ENCODE results near the gene PSD2.
"Not testable (repeated sequence)": the region's sequence is repeated elsewhere in the genome, so short reads cannot be mapped to it uniquely, and the experiment has no call there.

Gene PSD2

DNA sequence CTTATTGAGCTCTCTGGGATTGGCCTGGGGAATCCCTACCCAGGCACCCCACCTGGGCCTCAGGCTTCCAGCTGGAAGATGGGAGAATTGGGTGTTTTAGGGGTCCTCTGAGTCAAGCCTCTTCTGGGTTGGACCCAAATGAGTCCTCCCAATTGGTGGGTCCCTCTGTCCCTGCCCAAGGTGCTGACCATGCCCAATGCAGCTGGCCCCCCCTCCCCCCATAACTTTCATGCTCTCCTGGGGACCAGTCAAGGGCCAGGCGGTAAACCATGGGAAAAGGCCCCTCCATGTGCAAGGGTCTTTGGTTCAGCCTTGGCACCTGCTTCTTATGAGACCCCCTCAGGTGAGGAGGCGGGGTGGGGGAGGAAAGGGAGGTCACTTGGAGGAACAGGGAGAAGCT is 3.4 kb upstream of the PSD2 start:
- DNase-seq: no peak

DNA sequence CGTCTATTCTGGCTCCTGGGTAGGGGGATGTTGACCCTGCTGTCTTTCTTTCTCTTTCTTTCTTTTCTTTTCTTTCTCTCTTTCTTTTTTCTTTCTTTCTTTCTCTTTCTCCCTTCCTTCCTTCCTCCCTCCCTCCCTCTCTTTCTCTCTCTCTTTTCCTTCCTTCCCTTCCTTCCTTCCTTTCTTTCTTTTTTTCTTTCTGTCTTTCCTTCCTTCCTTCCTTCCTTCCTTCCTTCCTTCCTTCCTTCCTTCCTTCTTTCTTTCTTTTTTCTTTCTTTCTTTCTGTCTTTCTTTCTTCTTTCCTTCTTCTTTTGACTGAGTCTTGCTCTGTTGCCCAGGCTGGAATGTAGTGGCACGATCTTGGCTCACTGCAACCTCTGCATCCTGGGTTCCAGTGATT is 3.0 kb upstream of the PSD2 start:
- not testable (repeated sequence) for DNase-seq

DNA sequence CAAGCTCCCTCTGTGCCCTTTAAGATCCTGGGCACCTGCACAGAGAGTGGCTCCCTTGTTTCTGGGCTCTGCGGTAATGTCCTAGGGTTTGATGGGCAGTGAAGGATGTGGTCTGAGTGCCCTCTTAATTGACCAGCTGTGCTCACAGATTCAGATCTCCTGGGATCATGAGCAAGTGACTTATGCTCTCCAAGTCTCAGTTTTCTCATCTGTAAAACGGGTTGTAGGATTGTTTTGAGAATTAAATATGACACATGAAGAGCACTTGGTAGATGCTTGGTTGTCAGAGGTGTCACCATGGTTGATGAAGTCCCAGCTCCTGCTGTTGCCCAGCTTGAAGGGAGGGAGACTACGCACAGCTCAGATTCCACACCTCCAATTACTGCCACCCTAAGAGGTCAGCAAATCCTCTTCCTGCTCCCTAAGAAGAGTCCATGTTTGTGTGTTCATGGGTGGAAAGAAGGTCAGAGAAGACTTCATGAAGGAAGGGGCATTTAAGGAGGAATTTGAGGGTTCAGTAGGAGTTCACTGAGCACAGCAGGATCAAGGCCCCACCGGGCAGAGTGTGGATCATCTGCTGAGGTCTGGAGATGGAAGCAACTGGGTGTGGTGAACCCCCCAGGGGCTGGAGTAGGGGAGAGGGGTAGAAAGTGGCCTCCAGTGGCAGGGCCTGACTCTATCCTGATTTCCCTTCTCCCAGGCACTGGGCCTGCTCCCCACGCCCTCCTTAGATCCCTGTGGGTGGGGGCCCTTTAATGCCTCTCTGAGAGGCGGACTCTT is 1.4 kb upstream of the PSD2 start:
- DNase-seq: no peak

DNA sequence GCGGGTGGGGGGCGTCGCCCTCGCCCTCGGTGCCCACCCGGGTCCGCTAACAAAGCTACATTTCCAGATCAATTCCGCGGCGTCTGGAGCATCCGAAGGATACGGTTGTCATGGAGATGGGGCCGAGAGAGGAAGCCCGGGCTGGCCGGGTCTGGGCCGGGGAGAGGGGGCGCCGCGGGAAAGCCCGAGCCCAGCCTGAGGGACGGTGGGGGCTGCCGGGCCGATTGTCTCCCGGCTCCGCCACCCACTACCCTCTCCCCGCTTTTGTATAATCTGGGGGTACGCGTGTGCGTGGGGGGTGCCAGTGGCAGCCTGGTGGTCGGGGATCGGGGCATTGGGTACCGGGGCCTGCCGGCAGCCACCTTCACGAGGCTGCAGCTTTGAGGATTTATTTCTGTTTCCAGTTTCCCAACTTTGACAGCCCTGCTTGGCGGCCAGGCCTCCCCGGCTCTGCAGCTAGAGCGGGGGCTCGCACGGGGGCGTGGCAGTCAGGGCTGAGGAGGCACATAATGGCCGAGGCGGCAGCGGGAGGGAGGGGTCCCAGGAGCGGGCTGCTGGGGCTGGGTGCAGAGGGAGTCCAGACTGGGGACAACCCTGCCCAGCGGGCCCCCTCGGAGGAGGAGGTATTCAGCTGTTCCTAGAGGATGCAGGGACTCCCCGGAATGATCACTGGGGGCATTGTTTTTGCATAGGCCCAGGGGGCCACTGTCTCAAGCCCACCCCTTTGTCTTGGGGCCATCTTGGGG is 626 bp downstream of the PSD2 start:
- DNase-seq: no peak

DNA sequence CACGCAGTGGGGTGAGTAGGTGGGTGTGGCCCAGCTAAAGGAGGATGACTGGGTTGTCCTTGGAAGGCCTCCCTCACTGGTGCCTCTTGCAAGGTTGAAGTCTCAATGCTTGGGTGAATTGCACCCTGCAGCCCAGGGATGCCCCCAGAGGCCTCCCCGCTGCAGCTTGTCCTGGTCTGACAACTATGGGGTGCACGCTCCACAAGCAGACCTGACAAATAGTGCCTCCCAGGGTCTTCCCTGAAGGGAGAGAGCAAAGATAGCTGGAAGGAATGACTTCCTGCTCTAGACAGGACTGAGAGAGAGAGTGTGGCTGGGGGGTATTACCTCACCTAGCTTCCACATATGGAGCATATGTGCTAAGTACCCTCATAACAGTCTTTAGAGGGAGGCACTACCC is 1.7 kb downstream of the PSD2 start:
- DNase-seq: no peak

DNA sequence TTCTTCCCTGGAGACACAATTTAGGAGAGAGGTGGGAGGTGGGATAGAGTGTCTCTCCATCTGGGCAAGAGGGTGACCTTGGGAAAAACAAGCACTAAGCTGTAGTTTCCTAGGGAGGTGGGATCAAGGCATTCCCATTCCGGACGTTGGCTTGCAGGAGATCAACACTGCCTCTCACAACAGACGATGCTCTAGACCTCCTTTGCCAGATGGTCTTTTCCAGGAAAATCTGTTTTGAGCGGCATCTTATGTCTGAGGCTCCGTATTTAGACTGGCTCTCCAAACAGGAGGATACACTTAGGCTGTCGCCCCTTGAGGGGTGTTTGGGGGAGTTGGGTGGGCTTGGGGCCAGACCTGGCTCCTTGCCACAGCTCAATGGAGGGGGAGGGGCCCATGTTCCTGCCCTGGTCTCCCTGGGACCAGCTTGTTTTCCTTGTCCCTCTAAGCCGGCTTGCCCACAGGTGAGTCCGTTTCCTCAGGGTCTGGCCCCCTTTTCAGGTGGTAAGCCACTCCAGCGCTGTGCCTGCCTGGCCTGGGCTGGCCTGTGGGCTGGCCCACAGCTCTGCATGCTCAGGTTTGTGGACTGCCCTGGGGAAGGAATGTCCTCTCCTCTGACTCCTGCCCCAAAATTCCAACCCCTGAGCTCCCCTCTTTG is 2.4 kb downstream of the PSD2 start:
- DNase-seq: no peak

DNA sequence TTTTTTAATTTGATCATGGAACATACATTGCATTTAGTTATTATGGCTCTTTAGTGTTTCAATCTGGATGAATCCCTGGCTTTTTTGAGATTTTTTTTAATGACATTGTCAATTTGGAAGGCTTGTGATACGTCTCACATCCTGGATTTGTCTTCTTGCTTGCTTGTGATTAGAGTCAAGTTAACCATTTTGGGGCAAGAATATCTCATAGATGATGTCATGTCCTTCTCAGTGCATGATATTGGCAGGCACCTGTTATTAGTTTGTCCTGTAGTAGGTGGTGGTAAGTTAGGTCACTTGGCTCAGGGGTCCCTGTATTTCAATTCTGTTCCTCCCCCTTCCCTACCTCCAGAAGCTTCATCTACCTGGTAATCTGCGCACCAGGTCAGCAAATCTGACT is 3.3 kb downstream of the PSD2 start:
- no peak for DNase-seq

DNA sequence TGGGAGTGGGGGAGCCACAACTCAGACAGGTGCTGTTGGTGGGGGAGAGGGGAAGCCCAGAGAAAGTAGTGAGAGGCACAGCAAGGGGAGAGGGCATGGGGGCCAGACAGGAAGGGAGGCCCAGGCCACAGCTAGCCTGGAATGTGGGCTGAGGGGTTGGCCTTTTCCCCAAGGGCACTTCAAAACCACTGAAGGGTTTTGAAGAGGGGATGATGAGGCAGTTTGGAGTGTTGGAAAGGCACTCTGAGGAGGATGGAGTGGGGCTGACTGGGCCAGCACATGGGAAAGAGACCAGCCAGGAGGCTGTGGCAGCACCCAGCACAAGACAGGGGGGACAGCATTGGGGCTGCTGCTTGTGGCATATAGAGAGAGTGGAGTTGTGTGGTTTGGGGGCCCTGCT is 3.8 kb downstream of the PSD2 start:
- no peak for DNase-seq

DNA sequence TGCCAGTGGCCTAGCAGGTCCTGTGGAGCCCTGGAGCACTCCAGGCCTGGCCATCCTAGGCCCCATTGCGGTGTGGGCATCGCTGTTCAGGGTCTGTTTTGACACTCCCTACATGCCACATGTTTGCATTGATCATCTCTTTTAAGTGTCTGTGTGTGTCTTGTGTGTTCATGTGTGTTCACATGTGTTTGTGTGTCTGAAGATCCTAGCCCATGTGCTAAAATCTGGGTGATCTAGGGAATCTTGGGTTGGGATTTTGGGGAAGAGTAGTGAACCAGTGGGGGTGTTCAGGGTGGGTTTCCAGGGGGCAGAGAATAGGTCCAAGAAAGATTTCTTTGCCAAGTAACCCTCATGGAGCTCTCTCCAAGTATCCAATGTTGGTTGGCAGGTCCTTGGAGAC is 8.4 kb downstream of the PSD2 start:
- DNase-seq: no peak

DNA sequence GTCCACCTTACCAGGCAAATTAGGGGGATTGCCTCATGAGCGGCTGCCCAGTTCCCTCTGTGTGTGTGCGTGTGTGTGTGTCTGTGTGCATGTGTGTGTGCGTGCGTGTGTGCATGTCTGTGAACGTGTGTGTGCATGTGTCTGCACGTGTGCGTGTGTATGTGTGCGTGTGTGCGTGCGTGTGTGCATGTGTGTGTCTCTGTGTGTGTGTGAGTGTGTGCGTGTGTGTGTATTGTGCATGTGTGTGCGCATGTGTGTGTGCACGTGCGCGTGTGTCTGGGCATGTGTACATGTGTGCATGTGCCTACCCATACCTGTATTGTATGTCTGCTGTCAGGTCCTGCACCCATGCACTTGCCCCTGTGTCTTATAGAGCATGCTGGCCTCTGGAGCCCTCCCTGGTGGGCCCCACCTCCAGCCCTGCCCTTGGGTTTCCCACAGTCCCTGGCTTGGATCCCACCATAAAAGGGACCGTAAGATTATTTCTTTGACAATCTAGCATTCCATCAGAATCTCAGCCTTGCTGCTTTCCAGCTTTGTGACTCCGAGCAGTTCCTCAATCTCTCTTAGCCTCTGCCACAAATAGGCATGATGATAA is 9.3 kb downstream of the PSD2 start:
- DNase-seq: no peak

DNA sequence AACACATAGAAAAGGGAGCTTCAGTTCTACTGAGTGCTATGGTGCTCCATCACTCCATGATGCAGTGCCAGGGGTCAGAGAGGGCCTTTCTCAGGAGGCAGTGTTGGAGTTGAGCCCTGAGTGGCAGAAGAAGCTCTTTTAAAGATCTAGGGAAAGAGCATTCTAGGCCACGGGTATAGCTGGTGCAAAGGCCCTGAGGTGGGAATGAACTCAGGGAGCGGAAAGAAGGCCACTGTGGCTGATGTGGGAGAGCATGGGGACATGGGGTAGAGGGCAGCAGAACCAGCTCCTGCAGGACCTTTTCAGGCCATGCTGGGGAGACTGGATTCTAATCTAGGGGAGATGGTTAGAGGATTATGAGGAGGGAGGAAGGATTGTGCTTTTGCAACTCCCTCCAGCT is 9.9 kb downstream of the PSD2 start:
- DNase-seq: no peak

DNA sequence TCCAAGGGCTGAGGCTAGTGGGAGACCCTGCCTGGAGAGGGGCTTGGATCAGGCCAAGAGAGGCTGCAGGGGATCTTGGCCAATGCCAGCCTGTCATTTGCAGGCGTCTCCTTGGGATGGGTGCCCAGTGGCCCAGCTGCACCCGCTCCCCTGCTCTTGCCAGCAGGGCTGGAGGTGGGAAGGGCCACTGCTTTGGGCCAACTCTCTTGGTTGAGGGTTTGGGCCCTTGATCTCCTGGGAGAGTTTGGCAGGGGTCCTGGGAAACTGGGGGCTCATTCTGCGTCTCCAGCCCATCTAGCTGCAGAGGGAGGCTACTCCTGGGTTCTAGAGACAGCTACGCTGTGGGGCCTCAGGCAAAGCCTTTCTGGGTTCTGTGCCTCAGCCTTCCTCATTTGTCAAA is 10.5 kb downstream of the PSD2 start:
- DNase-seq: no peak

DNA sequence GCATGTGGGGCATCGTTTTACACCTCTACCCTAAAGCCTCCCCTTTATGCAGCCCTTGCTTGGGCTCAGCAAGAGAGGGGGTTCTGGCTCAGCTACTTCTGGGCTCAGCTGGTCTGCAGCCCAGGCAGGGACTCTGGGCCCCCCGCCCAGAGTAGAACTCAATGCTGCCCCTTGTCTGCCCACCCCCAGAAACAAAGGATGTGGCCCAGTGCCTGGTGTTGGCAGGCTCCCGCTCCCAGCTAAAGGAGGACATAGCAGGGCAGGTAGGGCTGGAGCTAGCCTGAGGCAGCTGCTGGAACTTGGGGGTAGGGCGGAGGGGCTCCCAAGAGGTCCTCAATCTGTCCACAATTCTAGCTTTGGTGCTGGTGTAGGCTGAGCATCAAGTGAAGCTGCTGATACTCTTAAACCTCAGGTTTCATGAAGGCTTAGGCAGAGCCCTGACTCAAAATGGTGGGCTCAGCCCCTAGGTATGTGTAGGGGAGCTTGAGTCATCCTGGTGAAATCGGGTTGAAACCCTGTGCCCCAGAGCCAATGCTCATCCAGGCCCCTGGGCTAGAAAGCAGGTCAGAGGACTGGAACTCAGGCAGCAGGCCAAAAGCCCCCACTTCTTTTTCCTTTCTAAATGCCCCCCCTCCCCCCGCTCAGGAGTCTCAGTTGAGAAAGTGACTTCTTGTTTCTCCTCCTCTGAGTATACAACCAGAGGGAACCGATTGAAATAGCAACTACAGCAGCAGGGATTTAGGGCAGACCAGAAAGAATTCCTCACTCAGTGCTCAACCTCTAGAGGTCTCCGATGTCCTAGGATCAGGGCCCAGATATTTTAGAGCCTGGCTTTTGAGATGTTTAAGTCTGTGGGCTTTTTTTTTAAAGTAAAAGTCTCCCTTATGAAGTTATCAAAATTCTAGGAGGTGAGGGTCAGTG is 11.4 kb downstream of the PSD2 start:
- no peak for DNase-seq

DNA sequence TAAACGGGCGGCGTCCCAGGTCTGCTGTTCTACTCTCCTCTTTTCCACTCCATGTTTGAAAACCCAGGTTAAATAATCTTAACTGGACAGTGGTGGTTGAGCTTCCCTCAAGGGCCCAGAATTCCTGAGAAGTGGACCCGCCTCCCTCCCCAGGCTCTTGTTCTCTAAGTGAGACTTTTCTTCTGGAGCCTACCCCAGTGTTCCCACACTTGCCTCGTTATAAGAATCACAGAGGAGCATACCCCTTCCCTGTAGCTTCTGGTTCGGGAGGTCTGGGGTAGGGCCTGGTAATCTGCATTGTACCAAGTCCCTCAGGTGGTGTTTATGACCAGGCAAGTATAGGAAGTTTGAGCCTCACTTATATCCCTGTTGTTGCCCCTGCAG is 12.0 kb downstream of the PSD2 start:
- no peak for DNase-seq

DNA sequence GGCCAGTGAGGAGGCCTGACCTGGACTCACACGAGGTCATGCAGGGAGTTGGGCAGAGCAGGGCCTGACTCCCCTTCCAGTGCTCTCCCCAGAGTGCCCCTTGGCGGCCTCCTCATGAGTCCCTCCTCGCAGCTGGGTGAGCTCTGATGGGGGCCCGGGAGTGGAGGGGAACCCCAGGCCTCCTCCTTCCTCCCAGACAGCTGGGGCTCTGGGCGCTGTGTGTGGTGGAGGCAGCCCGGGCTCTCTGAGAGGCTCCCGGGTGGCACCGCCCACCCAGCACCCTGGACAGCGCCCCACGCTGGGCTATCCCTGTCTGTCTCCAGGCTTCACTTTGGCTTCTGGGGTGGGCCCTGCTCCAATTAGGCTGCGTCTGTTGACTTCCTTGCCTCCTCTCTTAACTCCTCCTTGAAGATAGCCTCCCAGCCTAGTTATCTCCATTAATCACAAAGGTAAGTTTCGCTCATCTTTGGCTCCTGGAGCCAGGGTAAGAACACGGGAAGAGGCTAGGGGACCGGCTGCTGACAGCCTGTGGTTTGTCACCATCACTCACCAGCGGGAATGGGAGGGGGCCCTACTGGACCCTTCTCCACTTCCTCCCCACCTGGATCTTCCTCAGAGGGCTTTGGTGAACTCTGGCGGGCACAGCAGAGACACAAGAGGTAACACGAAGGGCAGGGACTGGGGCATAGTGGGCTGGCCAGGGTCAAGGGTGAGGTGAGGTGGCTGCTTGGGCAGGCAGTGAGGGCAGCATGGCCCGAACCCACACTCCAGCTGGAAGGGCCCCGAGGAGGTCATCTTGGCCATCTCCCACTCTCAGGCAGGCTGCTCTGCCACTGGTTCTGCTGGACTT is 13.1 kb downstream of the PSD2 start:
- DNase-seq: no peak

DNA sequence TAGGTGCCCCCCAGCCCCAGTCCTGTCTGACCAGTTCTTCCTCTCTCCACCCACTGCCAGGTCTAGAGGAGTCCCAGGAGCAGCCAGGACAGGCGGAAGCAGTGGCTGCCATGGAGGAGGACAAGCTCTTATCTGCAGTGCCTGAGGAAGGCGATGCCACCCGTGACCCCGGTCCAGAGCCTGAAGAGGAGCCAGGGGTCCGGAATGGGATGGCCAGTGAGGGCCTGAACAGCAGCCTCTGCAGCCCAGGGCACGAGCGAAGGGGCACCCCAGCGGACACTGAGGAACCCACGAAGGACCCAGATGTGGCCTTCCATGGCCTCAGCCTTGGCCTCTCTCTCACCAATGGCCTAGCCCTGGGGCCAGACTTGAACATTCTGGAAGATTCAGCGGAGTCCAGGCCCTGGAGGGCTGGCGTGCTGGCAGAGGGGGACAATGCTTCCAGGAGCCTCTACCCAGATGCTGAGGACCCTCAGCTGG is 13.8 kb downstream of the PSD2 start:
- no peak for DNase-seq

DNA sequence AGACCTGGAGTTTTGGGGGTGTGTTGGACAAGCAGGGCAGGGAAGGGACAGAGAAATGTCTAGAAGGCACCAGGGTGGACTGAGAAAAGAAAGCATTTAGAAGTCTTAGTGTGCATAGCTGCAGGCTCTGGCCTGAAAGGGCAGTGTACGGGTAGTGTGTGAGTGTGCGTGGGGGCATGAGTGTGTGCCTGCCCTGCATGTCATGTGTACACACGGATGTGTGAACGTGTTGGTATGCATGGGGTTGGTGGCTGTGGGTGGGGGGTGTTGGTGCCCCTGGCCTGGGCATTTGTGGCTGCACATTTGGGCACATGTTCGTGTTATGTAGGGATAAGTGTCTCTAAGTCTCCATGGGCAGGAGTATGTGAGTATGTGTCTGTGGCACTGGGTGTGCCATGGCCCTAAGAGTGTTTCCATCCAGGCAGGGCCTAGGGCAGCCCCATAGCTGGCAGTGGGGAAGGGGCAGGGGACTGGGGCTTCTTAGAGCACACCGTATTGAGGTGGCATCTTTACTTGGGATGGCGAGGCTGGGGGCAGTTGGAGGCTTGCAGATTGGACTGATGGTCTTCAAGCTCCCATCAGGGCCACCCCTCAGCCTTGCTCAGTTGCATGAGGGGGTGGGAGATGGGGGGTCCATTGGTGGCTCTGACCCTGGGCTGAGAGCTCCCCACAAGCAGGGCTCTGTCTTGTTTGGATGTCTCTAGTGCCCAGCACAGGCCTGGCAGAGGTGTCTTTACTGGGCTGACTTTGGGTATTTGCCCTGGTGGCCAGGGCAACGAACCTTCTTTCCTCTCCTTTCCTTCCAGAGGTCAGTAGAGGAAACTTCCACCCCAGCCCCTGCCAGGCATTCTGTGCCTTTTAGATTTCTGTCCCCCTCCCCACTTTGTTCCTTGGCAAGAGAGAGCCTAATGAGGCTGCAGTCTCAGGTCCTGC is 15.0 kb downstream of the PSD2 start:
- DNase-seq: no peak

DNA sequence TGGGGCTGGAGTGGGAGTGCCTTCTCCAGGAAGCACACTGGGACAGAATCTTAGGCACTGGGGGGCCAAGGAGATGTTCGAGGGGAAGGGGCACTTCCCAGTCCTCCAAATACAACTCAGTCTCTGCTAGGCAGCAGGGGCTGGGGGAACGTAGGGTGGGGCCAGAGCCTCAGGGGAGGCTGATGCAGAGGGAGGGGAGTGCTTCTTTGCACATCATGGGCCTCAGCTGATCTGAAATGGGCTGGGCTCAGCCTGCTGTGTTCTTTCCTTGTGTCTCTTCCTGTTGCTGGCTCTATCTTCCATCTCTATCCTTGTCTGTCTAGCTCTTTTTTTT is 15.6 kb downstream of the PSD2 start:
- no peak for DNase-seq

DNA sequence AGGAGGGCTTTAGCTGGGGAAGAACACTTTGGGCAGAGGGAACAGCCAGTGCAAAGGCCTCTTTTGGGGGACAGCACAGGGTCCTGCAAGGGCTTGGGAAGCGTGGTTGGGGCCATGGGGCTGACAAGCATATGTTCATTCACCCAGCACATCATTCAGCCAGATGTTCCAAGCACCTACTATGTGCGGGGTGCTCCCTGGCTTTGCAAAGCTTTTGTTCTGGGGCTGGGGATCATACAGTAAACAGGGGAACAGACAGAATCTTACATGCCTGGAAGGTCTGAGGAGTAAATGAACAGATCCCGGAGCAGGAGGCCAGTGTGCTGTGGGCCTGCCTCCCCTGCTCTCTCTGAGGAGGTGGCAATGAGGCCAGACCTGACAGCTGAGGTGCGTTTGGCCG is 16.7 kb downstream of the PSD2 start:
- DNase-seq: no peak
